CD4-positive, alpha-beta T cell (primary cell): Measurements from ENCODE around the gene WDR74. TPM values are rescaled to one million over a fixed set of nuclear protein-coding genes. Genes with fewer than 3 reads are reported as not detected.

Experiments used
- ATAC-seq: fragments of 200-7000 bp; cut with Tn5 transposase; one replicate; pipeline ENCODE4 v1.10.0; 2022; ENCODE audit warnings: mild to moderate bottlenecking; ENCODE audit not compliant: poor library complexity
- CTCF ChIA-PET: fragments of 350-600 bp; sonication (Branson Sonifier 250); formaldehyde crosslinking; loops from one replicate; lab custom pipeline; 2021; ENCODE audit warnings: antibody characterized with exemption, inconsistent platforms; lab: Charles Lee
- POLR2A ChIA-PET: fragments of 350-600 bp; sonication (Branson Sonifier 250); formaldehyde crosslinking; loops from one replicate; lab custom pipeline; 2021; ENCODE audit warnings: antibody characterized with exemption, inconsistent platforms; lab: Charles Lee
- DNase-seq, 14 experiments: peaks; one replicate each; pipeline ENCODE4 v3.0.0-alpha.2; 2013 to 2020; ENCODE audit warnings: mixed read lengths in 2 of 14
- H3K27ac ChIP-seq, 2 donors: one replicate each; pipeline versions ENCODE4 v1.5.1 to v1.7.0; 2013; ENCODE audit warnings: low read length in 2 of 2, low read depth in 1 of 2, mild to moderate bottlenecking in 1 of 2
- H3K27me3 ChIP-seq, 2 experiments: 1 replicate in 1 of 2; 2 replicates in 1 of 2; pipeline versions ENCODE4 v1.6.1 to v1.7.0; 2013; ENCODE audit warnings: low read length in 2 of 2, control low read depth in 1 of 2, mild to moderate bottlenecking in 1 of 2, moderate library complexity in 1 of 2; ENCODE audit not compliant: insufficient read depth in 2 of 2, control insufficient read depth in 1 of 2
- H3K36me3 ChIP-seq: one replicate; pipeline ENCODE4 v1.6.1; 2013; ENCODE audit warnings: low read length, control low read depth; ENCODE audit not compliant: insufficient read depth
- H3K4me1 ChIP-seq: one replicate; pipeline ENCODE4 v1.6.1; 2013; ENCODE audit warnings: low read length, control low read depth; ENCODE audit not compliant: insufficient read depth
- H3K4me3 ChIP-seq: one replicate; pipeline ENCODE4 v1.5.1; 2013; ENCODE audit warnings: mild to moderate bottlenecking, low read length, moderate library complexity
- H3K9me3 ChIP-seq, 2 experiments: 1 replicate in 1 of 2; 2 replicates in 1 of 2; pipeline versions ENCODE4 v1.6.1 to v1.7.0; 2013; ENCODE audit warnings: low read length in 2 of 2, mild to moderate bottlenecking in 2 of 2, control low read depth in 1 of 2, moderate library complexity in 1 of 2; ENCODE audit not compliant: control insufficient read depth in 1 of 2, insufficient read depth in 1 of 2
- H3K27ac Mint-ChIP-seq: one replicate; pipeline ENCODE4 v1.8.0; 2020; ENCODE audit warnings: mixed read lengths
- H3K27me3 Mint-ChIP-seq: one replicate; pipeline ENCODE4 v1.8.0; 2021; ENCODE audit warnings: mixed read lengths
- H3K36me3 Mint-ChIP-seq: one replicate; pipeline ENCODE4 v1.8.0; 2021; ENCODE audit warnings: low read depth, mixed read lengths
- H3K4me1 Mint-ChIP-seq: one replicate; pipeline ENCODE4 v1.8.0; 2021; ENCODE audit warnings: low read depth, mixed read lengths
- H3K4me3 Mint-ChIP-seq: one replicate; pipeline ENCODE4 v1.8.0; 2020; ENCODE audit warnings: mild to moderate bottlenecking, mixed read lengths
- H3K9me3 Mint-ChIP-seq: one replicate; pipeline ENCODE4 v1.8.0; 2020; ENCODE audit warnings: mixed read lengths
- CTCF ChIP-seq: fragments of 200-600 bp; IDR thresholded peaks from one replicate; pipeline ENCODE4 v1.8.0; 2022; ENCODE audit warnings: antibody characterized with exemption, mild to moderate bottlenecking
- intact Hi-C, 2 experiments: fragments of 100-400 bp; cut with DNase I in 1 of 2; cut with micrococcal nuclease in 1 of 2; formaldehyde crosslinking; loops; one replicate each; pipeline versions ENCODE4 v1.15.1 to v1.9.0; 2023 to 2025; cut with DNase I, micrococcal nuclease
- total RNA-seq, 174 experiments: library from RNA in 2 of 174; stranded (reverse) in 2 of 174; gene quantifications; one replicate each; pipeline ENCODE4 v1.2.3 and lab custom pipeline; 2021 to 2026

The WDR74 gene
- total RNA-seq, 2 experiments from 2014 or later: 289 to 297 TPM

DNA sequence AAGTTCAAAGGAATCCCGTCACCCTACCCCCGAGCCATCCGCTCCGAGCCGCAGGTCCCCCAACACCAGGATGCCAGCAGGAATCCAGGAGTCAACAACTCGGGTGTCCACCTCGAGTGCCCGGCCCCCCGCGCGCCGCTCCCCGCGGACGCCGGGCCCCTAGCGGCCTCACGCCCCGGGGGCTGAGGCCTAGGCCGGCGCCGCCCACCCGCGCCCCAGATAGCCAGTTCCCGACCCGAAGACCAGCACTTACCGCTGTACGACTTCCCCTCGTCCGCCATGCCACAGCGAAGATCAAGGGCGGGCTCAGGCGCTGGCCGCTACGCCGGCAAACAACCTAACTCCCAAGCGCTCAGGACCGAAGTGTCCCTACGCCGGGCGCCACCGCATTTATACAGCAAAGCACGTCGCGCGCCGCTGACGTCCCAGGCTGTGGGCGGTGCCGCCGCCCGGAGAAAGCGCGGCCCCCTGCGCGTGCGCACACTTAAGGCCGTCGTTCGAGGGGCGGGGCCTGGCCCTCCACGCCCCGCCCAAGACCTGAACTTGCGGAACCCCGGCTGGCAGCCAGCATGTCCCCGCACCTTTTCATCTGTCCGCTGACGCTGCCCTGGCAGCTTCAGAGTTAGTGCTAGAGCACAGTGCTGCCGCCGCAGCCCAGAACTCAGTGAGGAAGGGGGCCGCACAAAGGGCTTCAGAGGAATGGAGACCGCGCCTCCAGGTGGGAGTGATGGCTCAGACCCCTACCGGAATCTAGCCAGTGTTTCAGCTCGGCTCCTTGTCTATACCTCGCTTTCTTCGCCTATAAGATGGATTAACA is 34.1 kb downstream of the WDR74 start, which contains the start of gene NXF1:
TSS of gene NXF1 (minus strand) at position 365 of the 817 bp plus-strand sequence. CDS start at position 281, 84 bp downstream.
- ATAC-seq: peak; percentile 82
- POLR2A ChIA-PET: interaction anchor here (0.7 to 6.5 kb wide), 21 partner anchors 9 to 837 kb away, joined by 3 to 96 read pairs (median 5); partner anchors contain the start of genes C11orf98, CSKMT, HNRNPUL2 and POLR2G
- TF ChIP-seq CTCF: no peak
- peak; percentile 88 to 98 (median 96) for DNase-seq
- intact Hi-C loops: loop anchor here (1.0 to 2.0 kb wide), 5 partner anchors 13 to 76 kb away; partner anchors contain the start of genes WDR74 (in 2 of the 2), STX5 (in 1 of the 2), TEX54 (in 1 of the 2) and TMEM179B (in 1 of the 2)
- no peaks in the 10 kb centered on the region for H3K27me3 ChIP-seq
- Mint-ChIP-seq H3K4me3 (peak within 1 kb of the TSS; percentile 98), H3K27me3 (no peaks in the 10 kb centered on the region), H3K9me3 (no peaks in the 10 kb centered on the region), H3K27ac (peak within 1 kb of the TSS; percentile 97), H3K36me3 (peaks cover 52% of the 10 kb centered on the region), H3K4me1 (peaks cover 41% of the 10 kb centered on the region)
- CTCF ChIA-PET: interaction anchor here (0.6 to 3.9 kb wide), 7 partner anchors 14 to 381 kb away, joined by 3 to 32 read pairs (median 4); partner anchors contain the start of genes SLC3A2 and TMEM179B
- H3K4me3 ChIP-seq: peak within 1 kb of the TSS; percentile 70
- peaks cover 36% of the 10 kb centered on the region for H3K4me1 ChIP-seq
- H3K36me3 ChIP-seq: peaks cover 38% of the 10 kb centered on the region
- peak within 1 kb of the TSS; percentile 60 to 83 for H3K27ac ChIP-seq
- H3K9me3 ChIP-seq: no peaks in the 10 kb centered on the region

DNA sequence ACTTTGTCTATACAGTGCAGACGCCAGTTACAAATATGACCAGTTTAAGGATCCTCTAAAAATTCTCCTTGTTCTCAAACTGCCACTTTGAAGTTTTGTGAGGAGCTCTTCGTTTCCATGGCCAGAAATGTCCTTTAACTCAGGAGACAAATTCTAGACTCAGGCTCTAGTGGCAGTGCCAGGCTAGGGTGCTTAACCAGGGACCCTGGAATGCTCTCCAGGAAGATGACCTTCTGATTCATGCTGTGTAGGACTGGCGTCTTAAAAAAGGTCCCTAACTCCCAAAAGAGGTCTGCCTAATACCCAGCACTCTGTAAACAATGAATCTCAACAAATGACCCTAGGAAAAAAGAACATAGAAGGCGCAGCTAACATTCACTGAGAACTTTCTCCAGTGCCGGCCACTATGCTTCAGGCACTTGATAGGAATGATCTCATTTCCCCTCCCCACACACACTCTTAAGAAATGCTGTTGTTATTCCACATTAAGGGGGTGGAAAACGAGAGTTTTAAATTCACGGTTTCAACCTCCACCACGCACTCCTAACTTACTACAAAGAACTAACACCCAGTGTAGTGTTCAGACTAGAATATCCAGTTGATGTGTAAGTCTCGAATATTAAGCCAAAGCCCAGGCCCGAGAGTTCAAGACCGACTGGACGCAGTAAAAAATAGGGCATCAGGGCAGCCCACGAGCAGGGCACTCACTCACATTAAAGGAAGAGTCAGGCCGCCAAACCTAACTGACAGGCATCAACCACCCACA is 34.9 kb downstream of the WDR74 start:
- H3K9me3 ChIP-seq: no peaks in the 10 kb centered on the region
- H3K4me3 Mint-ChIP-seq: peak overlapping the region; percentile 98
- peaks cover 36% of the 10 kb centered on the region for H3K4me1 ChIP-seq
- H3K4me1 Mint-ChIP-seq: peaks cover 41% of the 10 kb centered on the region
- peak overlapping the region; percentile 70 for H3K4me3 ChIP-seq
- H3K27ac ChIP-seq: peak overlapping the region; percentile 60 to 73
- no peaks in the 10 kb centered on the region for H3K27me3 ChIP-seq
- H3K9me3 Mint-ChIP-seq: no peaks in the 10 kb centered on the region
- DNase-seq (peak in 3 of 14 experiments; percentile 13 to 64 (median 41)), ATAC-seq (no peak)
- intact Hi-C loops: loop anchor here (1.0 to 2.0 kb wide), 5 partner anchors 12 to 76 kb away; partner anchors contain the start of genes WDR74 (in 2 of the 2), STX5 (in 1 of the 2), TEX54 (in 1 of the 2) and TMEM179B (in 1 of the 2)
- H3K27me3 Mint-ChIP-seq: no peaks in the 10 kb centered on the region
- TF ChIP-seq CTCF: no peak
- peak overlapping the region; percentile 97 for H3K27ac Mint-ChIP-seq
- ChIA-PET CTCF (interaction anchor here (1.5 to 3.9 kb wide), 2 partner anchors 18 to 77 kb away, joined by 10 to 32 read pairs; partner anchors contain the start of genes SLC3A2 and TMEM179B), POLR2A (interaction anchor here (1.2 to 6.5 kb wide), 8 partner anchors 17 to 77 kb away, joined by 3 to 96 read pairs (median 11); partner anchors contain the start of genes HNRNPUL2, STX5, TEX54 and TMEM179B)
- H3K36me3 Mint-ChIP-seq: peaks cover 60% of the 10 kb centered on the region
- peaks cover 45% of the 10 kb centered on the region for H3K36me3 ChIP-seq

DNA sequence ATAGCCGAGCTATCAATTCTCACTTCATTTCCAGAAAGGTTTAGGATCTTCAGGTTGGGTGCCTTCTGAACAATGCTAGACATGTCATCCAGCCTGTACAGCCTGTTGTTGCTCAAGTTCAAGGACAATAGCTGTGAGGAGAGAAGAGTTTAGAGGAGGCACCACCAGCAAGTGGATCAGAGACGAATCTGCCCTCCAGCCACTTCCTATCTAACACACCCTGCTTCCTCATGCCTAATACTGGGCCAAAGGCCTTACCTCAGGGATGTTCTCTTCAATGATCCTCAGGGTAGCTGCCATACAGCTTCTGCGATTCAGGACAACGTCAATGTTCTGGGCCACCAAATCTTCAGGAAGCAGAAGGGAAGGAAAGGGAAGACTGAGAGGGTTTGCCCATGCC is 38.3 kb downstream of the WDR74 start:
- ATAC-seq: no peak
- Mint-ChIP-seq H3K4me1 (peaks cover 36% of the 10 kb centered on the region), H3K9me3 (no peaks in the 10 kb centered on the region), H3K36me3 (peaks cover 94% of the 10 kb centered on the region), H3K27ac (no peak overlapping the region), H3K4me3 (peak overlapping the region; percentile 25), H3K27me3 (no peaks in the 10 kb centered on the region)
- POLR2A ChIA-PET: interaction anchor here (0.9 to 3.4 kb wide), 8 partner anchors 9 to 74 kb away, joined by 3 to 26 read pairs (median 4); partner anchors contain the start of genes HNRNPUL2, TMEM179B, TMEM223 and WDR74
- no peak for TF ChIP-seq CTCF
- CTCF ChIA-PET: interaction anchor here (1.4 to 2.0 kb wide), 2 partner anchors 14 to 39 kb away, joined by 3 to 14 read pairs; partner anchors contain the start of gene TMEM179B
- no peak for DNase-seq
- H3K27me3 ChIP-seq: no peaks in the 10 kb centered on the region
- H3K36me3 ChIP-seq: peaks cover 80% of the 10 kb centered on the region
- no peak overlapping the region for H3K27ac ChIP-seq
- intact Hi-C loops: no loop called here
- H3K9me3 ChIP-seq: no peaks in the 10 kb centered on the region
- H3K4me1 ChIP-seq: peaks cover 31% of the 10 kb centered on the region
- no peak overlapping the region for H3K4me3 ChIP-seq
